ENCODE measurements around the gene PRKAA1.
A peak's percentile ranks its signal among the peaks of the same experiment; 100 is the strongest.
"Not testable (repeated sequence)": the region's sequence is repeated elsewhere in the genome, so short reads cannot be mapped to it uniquely, and the experiment has no call there.

The PRKAA1 gene

DNA sequence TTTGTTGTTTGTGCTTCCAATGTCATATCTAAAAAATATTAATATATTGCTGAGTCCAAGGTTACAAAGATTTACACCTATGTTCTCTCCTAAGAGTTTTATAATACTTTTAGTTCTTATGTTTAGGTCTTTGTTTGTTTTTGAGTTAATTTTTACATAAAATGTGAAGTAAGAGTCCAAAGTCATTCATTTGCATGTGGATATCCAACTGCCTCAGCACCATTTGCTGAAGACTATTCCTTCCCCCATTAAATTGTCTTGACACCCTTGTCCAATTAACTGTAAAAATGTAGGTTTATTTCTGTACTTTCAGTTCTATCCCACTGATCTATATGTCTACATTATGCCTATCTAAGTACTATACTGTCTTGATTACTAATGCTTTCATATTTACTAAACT, 78.1 kb downstream of the PRKAA1 start:
- FAIRE-seq = no peak

DNA sequence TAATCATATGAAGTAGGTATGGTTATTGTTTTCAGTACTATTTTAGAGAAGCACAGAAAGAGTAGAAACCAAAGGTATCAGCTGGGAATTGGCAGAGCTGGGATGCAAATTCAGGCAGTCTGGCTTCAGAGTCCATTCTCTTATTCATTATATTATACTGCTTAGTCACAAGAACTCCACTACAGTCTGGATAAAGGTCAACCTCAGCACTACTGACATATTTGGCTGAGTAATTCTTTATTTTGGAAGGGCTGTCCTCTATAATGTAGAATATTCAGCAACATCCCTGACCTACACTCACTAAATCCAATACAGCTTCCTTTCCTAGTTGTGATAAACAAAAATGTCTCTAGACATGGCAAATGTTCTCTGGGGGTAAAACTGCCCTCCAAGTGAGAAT, 80.9 kb downstream of the PRKAA1 start:
- no peak for FAIRE-seq

DNA sequence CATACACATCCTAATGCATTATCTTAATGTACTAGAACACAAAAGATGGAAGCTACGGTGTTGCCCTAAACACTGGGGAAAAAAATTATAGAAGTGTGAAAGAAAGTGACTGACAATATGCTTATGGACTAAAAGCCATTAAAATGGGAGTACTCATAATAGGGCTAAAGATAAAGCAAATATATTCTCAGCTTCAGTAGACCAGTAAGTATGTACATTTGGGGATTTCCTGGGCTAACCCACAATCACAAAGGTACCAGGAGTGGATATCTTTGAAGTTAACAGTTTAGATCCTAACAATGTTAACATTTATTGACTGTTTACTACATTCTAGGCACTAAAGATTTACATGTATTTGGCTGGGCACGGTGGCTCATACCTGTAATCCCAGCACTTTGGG, 81.6 kb downstream of the PRKAA1 start:
- no peak for FAIRE-seq

DNA sequence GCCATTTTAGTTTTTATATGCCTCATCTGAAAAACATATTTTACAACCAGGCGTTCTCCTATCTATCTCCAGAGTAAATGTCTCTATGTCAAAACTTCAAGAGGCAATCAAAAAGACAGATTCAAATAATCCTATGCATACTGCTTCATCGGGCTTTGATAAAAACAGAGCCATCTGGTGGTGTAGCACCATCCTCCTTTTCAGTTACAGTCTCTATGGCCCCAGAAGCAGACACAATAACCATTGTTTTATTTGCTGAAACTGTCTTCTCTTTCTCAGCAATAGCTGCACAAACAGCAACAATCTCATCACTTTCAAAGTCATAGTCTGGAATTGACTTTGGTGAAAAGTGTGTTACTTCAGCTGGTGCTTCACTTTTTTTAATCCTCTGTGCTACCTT, 82.2 kb downstream of the PRKAA1 start:
- peak; percentile 62 for FAIRE-seq

DNA sequence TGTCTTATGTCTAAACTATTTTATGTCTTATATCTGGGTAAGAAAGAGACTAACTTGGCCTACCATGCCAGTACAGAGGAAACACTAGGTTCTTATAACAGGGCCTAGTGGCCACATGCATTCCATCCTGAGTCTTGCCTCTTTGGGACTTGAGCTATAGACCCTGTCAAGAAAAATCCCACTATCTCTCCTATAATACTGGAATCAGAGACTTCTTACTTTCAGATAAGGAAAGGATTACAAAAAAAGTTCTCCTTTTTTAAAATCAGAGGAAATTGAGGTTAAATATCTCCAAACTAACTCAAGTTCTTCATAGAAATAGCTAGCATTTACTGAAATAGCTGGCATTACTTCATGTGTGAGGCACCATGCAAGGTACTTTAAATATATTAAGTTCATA, 84.2 kb downstream of the PRKAA1 start:
- no peak for FAIRE-seq

DNA sequence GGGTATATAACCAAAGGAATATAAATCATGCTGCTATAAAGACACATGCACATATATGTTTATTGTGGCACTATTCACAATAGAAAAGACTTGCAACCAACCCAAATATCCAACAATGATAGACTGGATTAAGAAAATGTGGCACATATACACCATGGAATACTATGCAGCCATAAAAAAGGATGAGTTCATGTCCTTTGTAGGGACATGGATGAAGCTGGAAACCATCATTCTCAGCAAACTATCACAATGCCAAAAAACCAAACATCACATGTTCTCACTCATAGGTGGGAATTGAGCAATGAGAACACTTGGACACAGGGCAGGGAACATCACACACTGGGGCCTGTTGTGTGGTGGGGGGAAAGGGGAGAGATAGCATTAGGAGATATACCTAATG, 87.6 kb downstream of the PRKAA1 start:
- FAIRE-seq = not testable (repeated sequence)
